Aortic smooth muscle cell (primary cell): ENCODE measurements around the gene NDUFB10. TPM values are rescaled to one million over a fixed set of nuclear protein-coding genes. Genes with fewer than 3 reads are reported as not detected.

Experiments used
- total RNA-seq: library from RNA; depleted of rRNA; stranded (reverse); fragments of >200 nt; gene quantifications from 2 replicates; pipeline ENCODE4 v1.2.3, GENCODE V29; 2014

NDUFB10 gene
- 259 and 267 TPM in 2 replicates for total RNA-seq

GRCh38 chr16:1959269-1960039, at the start of gene NDUFB10:
TSS of gene NDUFB10 (plus strand) at chr16:1959538. CDS start at chr16:1959625, 87 bp downstream.

GRCh38 chr16:1918351-1919326, 40.7 kb upstream of the NDUFB10 start, which contains the start of gene HS3ST6:
TSS of gene HS3ST6 (minus strand) at chr16:1918415. CDS start at chr16:1918323, 92 bp downstream.

GRCh38 chr16:1942810-1943726, 16.3 kb upstream of the NDUFB10 start, which contains the start of gene MSRB1:
TSS of gene MSRB1 (minus strand) at chr16:1943199. CDS start at chr16:1943156, 43 bp downstream.

DNA sequence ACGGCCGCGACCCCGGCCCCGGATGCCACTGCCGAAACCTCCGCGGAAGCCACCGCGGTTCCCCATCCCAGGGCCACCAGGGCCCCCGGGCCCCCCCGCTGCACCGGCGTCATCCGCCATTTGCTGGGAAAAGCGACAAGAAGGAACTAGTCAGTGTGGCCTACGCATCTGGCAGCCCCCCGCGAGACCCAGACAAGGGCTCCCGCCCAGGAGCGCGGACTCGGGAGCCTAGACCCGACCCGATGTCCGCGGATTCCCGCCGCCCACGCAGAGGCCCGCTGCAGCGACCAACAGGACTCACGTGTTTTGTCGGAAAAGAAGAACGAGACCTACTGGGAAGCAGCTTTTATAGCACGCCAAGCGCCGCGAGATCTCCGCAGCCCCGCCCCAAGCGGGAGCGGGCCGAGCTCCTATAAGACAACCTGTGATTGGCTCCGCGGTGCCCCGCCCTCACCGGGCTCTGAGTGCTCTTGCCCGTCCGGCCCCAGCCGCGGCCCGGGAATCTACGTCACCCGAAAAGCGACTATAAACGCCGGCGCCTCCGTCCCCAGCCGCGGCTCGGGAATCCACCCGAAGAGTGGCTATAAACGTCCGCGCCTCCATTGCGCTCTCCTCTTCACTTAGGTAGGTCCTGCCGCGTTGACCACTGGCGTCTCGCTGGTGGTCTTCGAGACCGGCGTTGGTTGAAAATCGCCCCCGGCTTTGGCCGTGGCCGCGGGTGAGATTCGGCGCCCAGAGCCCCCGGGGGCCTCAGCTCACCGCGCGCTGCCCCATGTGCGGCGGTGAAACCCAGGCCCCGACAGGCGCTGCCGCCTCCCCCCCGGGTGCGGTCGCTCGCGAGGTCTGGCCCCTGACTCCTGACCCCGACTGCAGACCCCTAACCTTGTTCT, 5.4 kb downstream of the NDUFB10 start, which contains the start of gene RPS2:
Gene RPS2 (minus strand): TSS at position 321 of the 890 bp plus-strand sequence. CDS start 201 bp downstream, at position 120.

GRCh38 chr16:1966460-1966859, 7.1 kb downstream of the NDUFB10 start, which contains the start of gene RNF151:
TSS of gene RNF151 (plus strand) at chr16:1966856. CDS start at chr16:1966882, 26 bp downstream.

DNA sequence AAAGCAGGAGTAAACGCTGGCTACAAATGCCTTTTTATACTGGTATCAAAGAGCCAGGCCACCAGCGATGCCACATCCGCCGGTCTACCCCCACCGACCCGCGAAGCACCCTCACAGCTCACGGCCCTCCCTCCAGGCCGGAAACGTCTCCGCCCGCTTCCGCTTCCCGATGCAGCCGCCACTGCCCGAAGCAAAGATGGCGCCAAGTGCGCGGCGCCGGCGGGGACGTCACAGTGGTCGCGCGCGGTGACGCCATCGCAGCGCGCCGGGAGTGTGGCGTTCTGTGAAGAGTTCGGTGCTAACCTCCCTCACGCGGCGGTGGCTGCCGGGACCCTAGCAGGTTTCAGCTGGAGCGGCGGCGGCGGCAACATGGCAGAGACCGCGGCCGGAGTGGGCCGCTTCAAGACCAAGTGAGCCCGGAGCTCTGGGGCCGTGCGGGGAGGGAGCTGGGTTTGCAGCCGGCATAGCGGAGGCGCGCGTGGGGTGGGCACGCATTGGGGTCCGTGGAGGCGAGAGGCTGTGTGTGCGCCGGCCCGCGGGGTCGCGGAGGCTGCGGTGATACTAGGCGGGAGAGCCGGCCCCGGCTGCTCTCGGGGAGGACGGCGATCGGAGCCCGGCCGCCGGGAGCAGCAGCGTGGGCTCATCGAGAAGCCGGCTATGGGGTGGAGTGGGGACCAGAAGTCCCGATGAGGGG, 12.6 kb downstream of the NDUFB10 start, which contains the start of gene TBL3:
Gene TBL3 (plus strand): TSS at position 258 of the 694 bp plus-strand sequence. CDS start 112 bp downstream, at position 370.

GRCh38 chr16:1981398-1981836, 22.1 kb downstream of the NDUFB10 start, which contains the start of gene NOXO1:
TSS of gene NOXO1 (minus strand) at chr16:1981469. CDS start at chr16:1981179, 290 bp downstream.

GRCh38 chr16:1983544-1984346, 24.4 kb downstream of the NDUFB10 start, which contains the start of gene GFER:
TSS of gene GFER (plus strand) at chr16:1984193. CDS start at chr16:1984219, 26 bp downstream.

GRCh38 chr16:1989209-1990100, 30.1 kb downstream of the NDUFB10 start, which contains the start of gene SYNGR3:
TSS of gene SYNGR3 (plus strand) at chr16:1989970. CDS start at chr16:1990103, 133 bp downstream.

GRCh38 chr16:2009791-2010510, 50.6 kb downstream of the NDUFB10 start, which contains the start of gene ZNF598:
TSS of gene ZNF598 (minus strand) at chr16:2009821.

Other genes with a start within 250 kb of the NDUFB10 start
- gene NME3, start 188.0 kb upstream of the NDUFB10 start, total RNA-seq: 35.4 and 48.1 TPM in 2 replicates
- 8.1 and 9.5 TPM in 2 replicates for gene EME2, start 186.7 kb upstream of the NDUFB10 start, total RNA-seq
- 68.1 and 79.9 TPM in 2 replicates for gene MRPS34, start 186.4 kb upstream of the NDUFB10 start, total RNA-seq
- gene SPSB3, start 177.0 kb upstream of the NDUFB10 start, total RNA-seq: 24.2 and 25.4 TPM in 2 replicates
- gene NUBP2, start 176.6 kb upstream of the NDUFB10 start, total RNA-seq: 45.8 and 63.5 TPM in 2 replicates
- gene IGFALS, start 165.8 kb upstream of the NDUFB10 start, total RNA-seq: under 0.01 and 0.06 TPM in 2 replicates
- 59.3 and 85.5 TPM in 2 replicates for gene HAGH, start 132.7 kb upstream of the NDUFB10 start, total RNA-seq
- gene FAHD1, start 132.3 kb upstream of the NDUFB10 start, total RNA-seq: 47.1 and 74.9 TPM in 2 replicates
- gene MEIOB, start 87.4 kb upstream of the NDUFB10 start, total RNA-seq: not detected in 2 replicates
- not detected in 2 replicates for gene HS3ST6, start 41.1 kb upstream of the NDUFB10 start, total RNA-seq
- gene MSRB1, start 16.3 kb upstream of the NDUFB10 start, total RNA-seq: 6.3 and 6.4 TPM in 2 replicates
- not detected in 2 replicates for gene RPL3L, start 4.8 kb upstream of the NDUFB10 start, total RNA-seq
- 1,947 and 2,136 TPM in 2 replicates for gene RPS2, start 5.3 kb downstream of the NDUFB10 start, total RNA-seq
- not detected in 2 replicates for gene RNF151, start 7.3 kb downstream of the NDUFB10 start, total RNA-seq
- 29.7 and 32.4 TPM in 2 replicates for gene TBL3, start 12.5 kb downstream of the NDUFB10 start, total RNA-seq
- gene NOXO1, start 21.9 kb downstream of the NDUFB10 start, total RNA-seq: 0.12 and 0.13 TPM in 2 replicates
- 9.9 and 11.2 TPM in 2 replicates for gene GFER, start 24.7 kb downstream of the NDUFB10 start, total RNA-seq
- 0.66 and 0.99 TPM in 2 replicates for gene SYNGR3, start 30.4 kb downstream of the NDUFB10 start, total RNA-seq
- 9.6 and 12.3 TPM in 2 replicates for gene ZNF598, start 50.3 kb downstream of the NDUFB10 start, total RNA-seq
- gene NPW, start 60.2 kb downstream of the NDUFB10 start, total RNA-seq: 0.06 and 0.13 TPM in 2 replicates
- gene NHERF2, start 67.4 kb downstream of the NDUFB10 start, total RNA-seq: 98.1 and 182 TPM in 2 replicates
- gene NTHL1, start 88.3 kb downstream of the NDUFB10 start, total RNA-seq: 40.6 and 59.2 TPM in 2 replicates
- 44.3 and 53.0 TPM in 2 replicates for gene TSC2, start 88.4 kb downstream of the NDUFB10 start, total RNA-seq
- 131 and 144 TPM in 2 replicates for gene PKD1, start 176.4 kb downstream of the NDUFB10 start, total RNA-seq
- gene RAB26, start 189.1 kb downstream of the NDUFB10 start, total RNA-seq: 2.0 and 2.4 TPM in 2 replicates
- gene TRAF7, start 196.2 kb downstream of the NDUFB10 start, total RNA-seq: 42.0 and 44.8 TPM in 2 replicates
- gene CASKIN1, start 237.1 kb downstream of the NDUFB10 start, total RNA-seq: under 0.01 and 0.40 TPM in 2 replicates
- 11.3 and 16.8 TPM in 2 replicates for gene MLST8, start 245.9 kb downstream of the NDUFB10 start, total RNA-seq